ENCODE results near the gene ISM1. TPM values are rescaled to one million over a fixed set of nuclear protein-coding genes. Genes with fewer than 3 reads are reported as not detected.

The ISM1 gene
- total and polyA plus RNA-seq, 3 experiments from 2014 or later, result 1.3 to 1.7 (median 1.6) TPM

- no peaks in the 10 kb centered on the region for H3K36me3 ChIP-seq (ENCODE audit: insufficient read depth, low read length)
- ChIA-PET POLR2A (no interaction called here), CTCF (no interaction called here)
- H3K4me1 Mint-ChIP-seq, result no peaks in the 10 kb centered on the region
- H3K27me3 Mint-ChIP-seq, result peaks cover 0 to 4% of the 10 kb centered on the region in 2 donors
- no peak overlapping the region for H3K27ac Mint-ChIP-seq
- H3K4me3 ChIP-seq (ENCODE audit: low read length), result no peak overlapping the region
- no peak overlapping the region for H3K27ac ChIP-seq (ENCODE audit: low read depth, low read length)
- no peak for DNase-seq
- H3K36me3 Mint-ChIP-seq, result peaks cover 0 to 6% (median 0%) of the 10 kb centered on the region in 3 donors
- H3K9me3 Mint-ChIP-seq, result peaks cover 0 to 3% (median 0%) of the 10 kb centered on the region in 5 donors
- no peaks in the 10 kb centered on the region for H3K27me3 ChIP-seq (ENCODE audit: insufficient read depth, low read length, poor library complexity, severe bottlenecking)
- no peaks in the 10 kb centered on the region for H3K9me3 ChIP-seq (ENCODE audit: low read length)
- H3K4me1 ChIP-seq (ENCODE audit: insufficient read depth, low read length), result no peaks in the 10 kb centered on the region
- no peak overlapping the region for H3K4me3 Mint-ChIP-seq
These were observed 70.1 kb downstream of the ISM1 start for GRCh38 chr20:13291157-13291556.

DNA sequence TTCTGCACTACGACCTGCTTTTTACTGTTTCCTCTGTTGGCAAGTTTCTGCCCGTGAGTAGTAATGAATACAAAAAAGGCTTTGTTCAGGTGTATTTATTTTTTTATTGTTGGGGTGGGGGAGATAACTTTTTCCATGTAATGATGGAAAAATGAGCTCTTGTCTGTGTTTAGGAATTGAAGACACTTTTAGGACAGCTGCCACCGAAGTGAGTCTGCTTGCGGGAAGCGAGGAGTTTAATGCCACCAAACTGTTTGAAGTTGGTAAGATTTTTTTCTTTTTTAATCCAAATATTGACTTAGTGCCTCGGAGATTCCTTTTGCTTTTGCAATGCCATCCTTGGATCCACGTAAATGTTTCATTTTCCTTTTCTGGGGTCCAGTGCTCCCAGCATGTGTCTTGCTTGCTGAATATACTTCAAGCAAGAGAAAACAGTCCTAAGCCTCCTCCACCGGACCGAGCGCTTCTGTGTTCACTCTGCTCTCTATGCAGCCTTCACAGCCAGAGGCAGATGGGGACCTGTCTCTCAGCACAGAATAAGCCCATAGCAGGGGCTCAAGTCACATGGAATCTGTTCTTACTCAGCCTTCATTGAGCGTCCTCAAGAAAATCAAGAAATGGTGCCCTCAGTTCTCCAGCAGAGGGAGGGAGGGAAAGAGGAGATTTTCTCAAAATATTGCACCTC, 71.3 kb downstream of the ISM1 start:
- no peaks in the 10 kb centered on the region for H3K4me1 ChIP-seq (ENCODE audit: insufficient read depth, low read length)
- no peaks in the 10 kb centered on the region for H3K36me3 ChIP-seq (ENCODE audit: insufficient read depth, low read length)
- no peaks in the 10 kb centered on the region for H3K9me3 ChIP-seq (ENCODE audit: low read length)
- Mint-ChIP-seq H3K27ac (no peak overlapping the region), H3K27me3 (peaks cover 0 to 4% of the 10 kb centered on the region in 2 donors), H3K4me1 (no peaks in the 10 kb centered on the region), H3K9me3 (peaks cover 0 to 3% (median 0%) of the 10 kb centered on the region in 5 donors), H3K36me3 (peaks cover 0 to 6% (median 0%) of the 10 kb centered on the region in 3 donors), H3K4me3 (no peak overlapping the region)
- H3K27ac ChIP-seq (ENCODE audit: low read depth, low read length), result no peak overlapping the region
- no peak overlapping the region for H3K4me3 ChIP-seq (ENCODE audit: low read length)
- CTCF ChIA-PET, result no interaction called here
- POLR2A ChIA-PET, result no interaction called here
- no peaks in the 10 kb centered on the region for H3K27me3 ChIP-seq (ENCODE audit: insufficient read depth, low read length, poor library complexity, severe bottlenecking)
- DNase-seq, result no peak

GRCh38 chr20:13294522-13294921, 73.4 kb downstream of the ISM1 start:
- Mint-ChIP-seq H3K4me3 (no peak overlapping the region), H3K27ac (peak overlapping the region in 1 of 8 donors; percentile 4), H3K36me3 (peaks cover 0 to 4% (median 0%) of the 10 kb centered on the region in 3 donors), H3K9me3 (peaks cover 0 to 3% (median 0%) of the 10 kb centered on the region in 5 donors), H3K27me3 (peaks cover 0 to 4% of the 10 kb centered on the region in 2 donors), H3K4me1 (no peaks in the 10 kb centered on the region)
- no peak for DNase-seq
- no peak overlapping the region for H3K27ac ChIP-seq (ENCODE audit: low read depth, low read length)
- no peaks in the 10 kb centered on the region for H3K36me3 ChIP-seq (ENCODE audit: insufficient read depth, low read length)
- no peak overlapping the region for H3K4me3 ChIP-seq (ENCODE audit: low read length)
- H3K27me3 ChIP-seq (ENCODE audit: insufficient read depth, low read length, poor library complexity, severe bottlenecking), result no peaks in the 10 kb centered on the region
- H3K4me1 ChIP-seq (ENCODE audit: insufficient read depth, low read length), result no peaks in the 10 kb centered on the region
- CTCF ChIA-PET, result no interaction called here
- H3K9me3 ChIP-seq (ENCODE audit: low read length), result no peaks in the 10 kb centered on the region
- POLR2A ChIA-PET, result no interaction called here

DNA sequence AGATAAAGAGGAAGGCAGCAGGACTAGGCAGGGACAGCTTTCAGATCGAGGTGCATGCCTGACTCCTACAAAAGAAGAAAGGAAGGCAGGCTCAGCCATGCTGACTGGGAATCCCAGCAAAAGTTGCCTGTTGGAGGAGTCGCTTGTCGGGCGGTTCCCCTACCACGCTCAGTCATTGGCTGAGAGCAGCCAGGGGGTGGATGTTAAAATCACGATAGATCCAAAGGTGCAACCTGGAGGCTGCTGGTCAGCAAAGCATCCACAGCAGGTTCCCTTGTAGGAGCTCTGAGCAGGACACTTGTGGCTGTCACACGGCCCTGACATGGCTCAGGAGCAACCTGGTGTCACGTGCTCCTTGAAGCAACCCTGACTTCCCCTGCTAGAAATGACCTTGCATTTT, 74.6 kb downstream of the ISM1 start:
- Histone ChIP-seq H3K27me3 (ENCODE audit: insufficient read depth, low read length, poor library complexity, severe bottlenecking) (no peaks in the 10 kb centered on the region), H3K27ac (ENCODE audit: low read depth, low read length) (no peak overlapping the region), H3K4me3 (ENCODE audit: low read length) (no peak overlapping the region), H3K4me1 (ENCODE audit: insufficient read depth, low read length) (no peaks in the 10 kb centered on the region), H3K9me3 (ENCODE audit: low read length) (no peaks in the 10 kb centered on the region), H3K36me3 (ENCODE audit: insufficient read depth, low read length) (no peaks in the 10 kb centered on the region)
- Mint-ChIP-seq H3K9me3 (peaks cover 0 to 3% (median 0%) of the 10 kb centered on the region in 5 donors), H3K4me1 (no peaks in the 10 kb centered on the region), H3K27ac (no peak overlapping the region), H3K27me3 (peaks cover 0 to 1% of the 10 kb centered on the region in 2 donors), H3K36me3 (peaks cover 0 to 4% (median 0%) of the 10 kb centered on the region in 3 donors), H3K4me3 (no peak overlapping the region)
- ChIA-PET POLR2A (no interaction called here), CTCF (no interaction called here)
- DNase-seq, result no peak

GRCh38 chr20:13296070-13296469, 75.0 kb downstream of the ISM1 start:
- H3K36me3 Mint-ChIP-seq, result peaks cover 0 to 4% (median 0%) of the 10 kb centered on the region in 3 donors
- H3K9me3 ChIP-seq (ENCODE audit: low read length), result no peaks in the 10 kb centered on the region

DNA sequence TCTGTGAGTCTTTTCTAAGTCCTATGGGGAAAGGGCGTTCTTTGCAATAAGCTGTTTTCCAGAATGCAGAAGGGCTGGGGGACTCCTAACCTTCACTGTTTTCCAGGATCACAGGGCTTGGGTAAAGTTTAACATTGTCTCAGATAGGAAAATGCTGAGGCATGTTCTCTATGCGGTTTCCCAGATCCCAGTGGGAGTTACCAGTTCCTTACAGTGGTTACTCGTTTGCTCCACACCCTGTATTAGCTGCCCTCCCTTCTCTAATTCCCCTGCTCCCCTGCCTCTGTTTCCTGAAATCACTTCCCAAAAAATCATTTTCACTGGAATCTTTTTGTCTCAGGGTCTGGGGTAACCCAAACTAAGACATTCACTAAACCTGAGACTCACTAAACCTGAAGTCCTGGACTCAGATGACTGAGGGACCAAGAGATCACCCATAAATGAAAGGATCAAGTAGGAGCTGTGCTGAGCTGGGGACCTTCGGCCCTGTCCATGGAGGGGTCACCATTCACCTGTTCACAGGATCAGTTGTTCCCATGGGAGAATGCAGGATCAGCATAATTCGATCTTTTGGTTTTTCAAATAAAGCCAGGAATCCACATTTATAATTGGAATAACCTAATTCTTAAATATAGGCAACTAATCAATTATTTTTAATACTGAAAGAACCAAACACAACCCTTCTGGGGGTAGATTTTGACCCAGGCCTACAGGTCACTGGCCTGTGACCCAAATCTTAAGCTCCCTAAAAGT, 76.2 kb downstream of the ISM1 start:
- Mint-ChIP-seq H3K4me1 (no peaks in the 10 kb centered on the region), H3K27me3 (peaks cover 0 to 1% of the 10 kb centered on the region in 2 donors), H3K27ac (no peak overlapping the region), H3K9me3 (peaks cover 0 to 3% (median 0%) of the 10 kb centered on the region in 5 donors), H3K4me3 (no peak overlapping the region), H3K36me3 (peaks cover 0 to 1% (median 0%) of the 10 kb centered on the region in 3 donors)
- no peaks in the 10 kb centered on the region for H3K27me3 ChIP-seq (ENCODE audit: insufficient read depth, low read length, poor library complexity, severe bottlenecking)
- H3K9me3 ChIP-seq (ENCODE audit: low read length), result no peaks in the 10 kb centered on the region
- CTCF ChIA-PET, result no interaction called here
- H3K36me3 ChIP-seq (ENCODE audit: insufficient read depth, low read length), result no peaks in the 10 kb centered on the region
- POLR2A ChIA-PET, result no interaction called here
- H3K27ac ChIP-seq (ENCODE audit: low read depth, low read length), result no peak overlapping the region
- H3K4me1 ChIP-seq (ENCODE audit: insufficient read depth, low read length), result no peaks in the 10 kb centered on the region
- no peak for DNase-seq
- no peak overlapping the region for H3K4me3 ChIP-seq (ENCODE audit: low read length)

More at GRCh38 chr20:13296070-13296469, 75.0 kb downstream of the ISM1 start:
- Mint-ChIP-seq H3K9me3 (peaks cover 0 to 3% (median 0%) of the 10 kb centered on the region in 5 donors), H3K4me1 (no peaks in the 10 kb centered on the region), H3K4me3 (no peak overlapping the region), H3K27ac (no peak overlapping the region), H3K27me3 (peaks cover 0 to 1% of the 10 kb centered on the region in 2 donors)
- ChIA-PET CTCF (no interaction called here), POLR2A (no interaction called here)
- Histone ChIP-seq H3K36me3 (ENCODE audit: insufficient read depth, low read length) (no peaks in the 10 kb centered on the region), H3K4me1 (ENCODE audit: insufficient read depth, low read length) (no peaks in the 10 kb centered on the region), H3K27ac (ENCODE audit: low read depth, low read length) (no peak overlapping the region), H3K4me3 (ENCODE audit: low read length) (no peak overlapping the region), H3K27me3 (ENCODE audit: insufficient read depth, low read length, poor library complexity, severe bottlenecking) (no peaks in the 10 kb centered on the region)
- DNase-seq, result no peak

DNA sequence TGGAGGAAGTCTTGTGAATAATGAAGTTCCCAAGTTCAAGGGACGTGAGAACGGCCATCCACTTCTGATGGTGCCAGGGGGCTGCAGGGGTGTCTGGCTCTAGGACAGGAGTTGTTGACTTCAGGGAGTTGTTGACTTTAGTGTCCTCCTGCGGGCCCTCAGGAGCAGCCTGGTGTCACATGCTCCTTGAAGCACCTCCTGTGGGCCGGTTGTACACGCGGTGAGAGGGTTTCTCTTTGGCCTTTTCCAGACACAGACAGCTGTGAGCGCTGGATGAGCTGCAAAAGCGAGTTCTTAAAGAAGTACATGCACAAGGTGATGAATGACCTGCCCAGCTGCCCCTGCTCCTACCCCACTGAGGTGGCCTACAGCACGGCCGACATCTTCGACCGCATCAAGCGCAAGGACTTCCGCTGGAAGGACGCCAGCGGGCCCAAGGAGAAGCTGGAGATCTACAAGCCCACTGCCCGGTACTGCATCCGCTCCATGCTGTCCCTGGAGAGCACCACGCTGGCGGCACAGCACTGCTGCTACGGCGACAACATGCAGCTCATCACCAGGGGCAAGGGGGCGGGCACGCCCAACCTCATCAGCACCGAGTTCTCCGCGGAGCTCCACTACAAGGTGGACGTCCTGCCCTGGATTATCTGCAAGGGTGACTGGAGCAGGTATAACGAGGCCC, 77.8 kb downstream of the ISM1 start:
- H3K4me1 Mint-ChIP-seq, result no peaks in the 10 kb centered on the region
- peaks cover 0 to 1% (median 0%) of the 10 kb centered on the region in 3 donors for H3K36me3 Mint-ChIP-seq
- Histone ChIP-seq H3K9me3 (ENCODE audit: low read length) (no peaks in the 10 kb centered on the region), H3K36me3 (ENCODE audit: insufficient read depth, low read length) (no peaks in the 10 kb centered on the region), H3K27ac (ENCODE audit: low read depth, low read length) (no peak overlapping the region), H3K27me3 (ENCODE audit: insufficient read depth, low read length, poor library complexity, severe bottlenecking) (no peaks in the 10 kb centered on the region), H3K4me3 (ENCODE audit: low read length) (no peak overlapping the region), H3K4me1 (ENCODE audit: insufficient read depth, low read length) (no peaks in the 10 kb centered on the region)
- ChIA-PET CTCF (no interaction called here), POLR2A (no interaction called here)
- H3K4me3 Mint-ChIP-seq, result no peak overlapping the region
- peaks cover 0 to 2% (median 0%) of the 10 kb centered on the region in 5 donors for H3K9me3 Mint-ChIP-seq
- DNase-seq, result no peak
- H3K27me3 Mint-ChIP-seq, result peaks cover 0 to 1% of the 10 kb centered on the region in 2 donors
- H3K27ac Mint-ChIP-seq, result no peak overlapping the region

DNA sequence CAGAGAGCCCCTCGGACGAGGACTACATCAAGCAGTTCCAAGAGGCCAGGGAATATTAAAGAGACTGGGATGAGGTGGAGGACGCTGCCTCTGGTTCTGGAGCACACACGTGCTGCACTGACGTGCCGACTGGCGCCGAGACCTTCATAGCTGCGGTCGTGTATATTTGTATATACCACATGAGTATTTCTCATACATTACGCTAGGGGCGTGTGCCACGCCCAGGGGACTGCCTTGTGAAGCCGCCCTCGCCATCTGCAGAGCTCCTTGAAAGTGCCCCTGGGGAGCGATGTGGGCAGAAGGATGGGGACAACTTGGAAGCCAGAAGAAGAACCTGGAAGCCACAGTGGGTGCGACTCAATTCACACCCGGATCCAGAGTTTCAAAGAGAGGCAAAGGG, 78.3 kb downstream of the ISM1 start:
- Mint-ChIP-seq H3K4me3 (no peak overlapping the region), H3K36me3 (peaks cover 0 to 1% (median 0%) of the 10 kb centered on the region in 3 donors), H3K4me1 (no peaks in the 10 kb centered on the region), H3K9me3 (peaks cover 0 to 2% (median 0%) of the 10 kb centered on the region in 5 donors), H3K27me3 (peaks cover 0 to 1% of the 10 kb centered on the region in 2 donors), H3K27ac (no peak overlapping the region)
- ChIA-PET CTCF (no interaction called here), POLR2A (no interaction called here)
- Histone ChIP-seq H3K4me1 (ENCODE audit: insufficient read depth, low read length) (no peaks in the 10 kb centered on the region), H3K36me3 (ENCODE audit: insufficient read depth, low read length) (no peaks in the 10 kb centered on the region), H3K27ac (ENCODE audit: low read depth, low read length) (no peak overlapping the region), H3K4me3 (ENCODE audit: low read length) (no peak overlapping the region), H3K9me3 (ENCODE audit: low read length) (no peaks in the 10 kb centered on the region), H3K27me3 (ENCODE audit: insufficient read depth, low read length, poor library complexity, severe bottlenecking) (no peaks in the 10 kb centered on the region)
- no peak for DNase-seq

Data from CD8-positive, alpha-beta memory T cell (primary cell).